Measurements from ENCODE around the gene ITGA5. TPM values are rescaled to one million over a fixed set of nuclear protein-coding genes. Genes with fewer than 3 reads are reported as not detected.

The ITGA5 gene
- 111 and 332 TPM in 2 replicates for total RNA-seq

GRCh38 chr12:54419088-54419887, at the start of gene ITGA5:
ITGA5 (minus strand) TSS chr12:54419266; CDS start chr12:54419198, 68 bp downstream.

GRCh38 chr12:54384591-54385041, 34.5 kb downstream of the ITGA5 start, which contains the start of gene ZNF385A:
ZNF385A (minus strand) TSS chr12:54384733; CDS start chr12:54384514, 219 bp downstream.

GRCh38 chr12:54364413-54364812, 54.7 kb downstream of the ITGA5 start, which contains the start of gene GPR84:
GPR84 (minus strand) TSS chr12:54364486; CDS start chr12:54363851, 635 bp downstream.

Other genes starting within 250 kb of the ITGA5 start
- gene SMUG1, start 230.3 kb downstream of the ITGA5 start, total RNA-seq: 29.0 and 37.1 TPM in 2 replicates
- gene CBX5, start 139.1 kb downstream of the ITGA5 start, total RNA-seq: 14.0 and 26.0 TPM in 2 replicates
- gene HNRNPA1, start 138.5 kb downstream of the ITGA5 start, total RNA-seq: 222 and 305 TPM in 2 replicates
- under 0.01 and 0.43 TPM in 2 replicates for gene NFE2, start 118.3 kb downstream of the ITGA5 start, total RNA-seq
- gene COPZ1, start 94.1 kb downstream of the ITGA5 start, total RNA-seq: 88.7 and 89.3 TPM in 2 replicates
- gene GPR84, start 54.8 kb downstream of the ITGA5 start, total RNA-seq: not detected in 2 replicates
- gene ZNF385A, start 34.5 kb downstream of the ITGA5 start, total RNA-seq: 21.3 and 23.4 TPM in 2 replicates
- not detected in 2 replicates for gene GTSF1, start 54.3 kb upstream of the ITGA5 start, total RNA-seq
- not detected in 2 replicates for gene NCKAP1L, start 78.5 kb upstream of the ITGA5 start, total RNA-seq
- not detected in 2 replicates for gene PDE1B, start 130.3 kb upstream of the ITGA5 start, total RNA-seq
- 0.72 TPM in 1 of 2 replicates, not detected in the other for gene PPP1R1A, start 169.4 kb upstream of the ITGA5 start, total RNA-seq
- gene LACRT, start 215.6 kb upstream of the ITGA5 start, total RNA-seq: not detected in 2 replicates
- not detected in 2 replicates for gene DCD, start 229.1 kb upstream of the ITGA5 start, total RNA-seq